B cell (primary cell): ENCODE data around the gene PARVB.

Source experiments
- EZH2 ChIP-seq: IDR thresholded peaks from 2 replicates; pipeline ENCODE4 v1.6.1; 2012; ENCODE audit warnings: borderline replicate concordance, low read depth, mild to moderate bottlenecking, moderate library complexity, low read length; ENCODE audit not compliant: insufficient read depth, poor library complexity, severe bottlenecking
- TF ChIP-seq, protein P1 (sequence below): fragments of 200-600 bp; IDR thresholded peaks from one replicate; pipeline ENCODE4 v1.8.0; 2022; ENCODE audit warnings: antibody characterized with exemption, mild to moderate bottlenecking

- TF ChIP-seq EZH2 = no peak
- TF ChIP-seq, protein P1, sequence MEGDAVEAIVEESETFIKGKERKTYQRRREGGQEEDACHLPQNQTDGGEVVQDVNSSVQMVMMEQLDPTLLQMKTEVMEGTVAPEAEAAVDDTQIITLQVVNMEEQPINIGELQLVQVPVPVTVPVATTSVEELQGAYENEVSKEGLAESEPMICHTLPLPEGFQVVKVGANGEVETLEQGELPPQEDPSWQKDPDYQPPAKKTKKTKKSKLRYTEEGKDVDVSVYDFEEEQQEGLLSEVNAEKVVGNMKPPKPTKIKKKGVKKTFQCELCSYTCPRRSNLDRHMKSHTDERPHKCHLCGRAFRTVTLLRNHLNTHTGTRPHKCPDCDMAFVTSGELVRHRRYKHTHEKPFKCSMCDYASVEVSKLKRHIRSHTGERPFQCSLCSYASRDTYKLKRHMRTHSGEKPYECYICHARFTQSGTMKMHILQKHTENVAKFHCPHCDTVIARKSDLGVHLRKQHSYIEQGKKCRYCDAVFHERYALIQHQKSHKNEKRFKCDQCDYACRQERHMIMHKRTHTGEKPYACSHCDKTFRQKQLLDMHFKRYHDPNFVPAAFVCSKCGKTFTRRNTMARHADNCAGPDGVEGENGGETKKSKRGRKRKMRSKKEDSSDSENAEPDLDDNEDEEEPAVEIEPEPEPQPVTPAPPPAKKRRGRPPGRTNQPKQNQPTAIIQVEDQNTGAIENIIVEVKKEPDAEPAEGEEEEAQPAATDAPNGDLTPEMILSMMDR = no peak
These were observed 25.6 kb downstream of the PARVB start for GRCh38 chr22:44049486-44050231.
